ENCODE measurements around the gene SAP30. TPM values are rescaled to one million over a fixed set of nuclear protein-coding genes. Genes with fewer than 3 reads are reported as not detected.
A peak's percentile ranks its signal among the peaks of the same experiment; 100 is the strongest.

SAP30 gene, protein sequence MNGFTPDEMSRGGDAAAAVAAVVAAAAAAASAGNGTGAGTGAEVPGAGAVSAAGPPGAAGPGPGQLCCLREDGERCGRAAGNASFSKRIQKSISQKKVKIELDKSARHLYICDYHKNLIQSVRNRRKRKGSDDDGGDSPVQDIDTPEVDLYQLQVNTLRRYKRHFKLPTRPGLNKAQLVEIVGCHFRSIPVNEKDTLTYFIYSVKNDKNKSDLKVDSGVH
- polyA plus RNA-seq (ENCODE audit: low read depth in 6 of 6), result 1 to 10 TPM; 2.0 to 7.4 (median 4.5) TPM

DNA sequence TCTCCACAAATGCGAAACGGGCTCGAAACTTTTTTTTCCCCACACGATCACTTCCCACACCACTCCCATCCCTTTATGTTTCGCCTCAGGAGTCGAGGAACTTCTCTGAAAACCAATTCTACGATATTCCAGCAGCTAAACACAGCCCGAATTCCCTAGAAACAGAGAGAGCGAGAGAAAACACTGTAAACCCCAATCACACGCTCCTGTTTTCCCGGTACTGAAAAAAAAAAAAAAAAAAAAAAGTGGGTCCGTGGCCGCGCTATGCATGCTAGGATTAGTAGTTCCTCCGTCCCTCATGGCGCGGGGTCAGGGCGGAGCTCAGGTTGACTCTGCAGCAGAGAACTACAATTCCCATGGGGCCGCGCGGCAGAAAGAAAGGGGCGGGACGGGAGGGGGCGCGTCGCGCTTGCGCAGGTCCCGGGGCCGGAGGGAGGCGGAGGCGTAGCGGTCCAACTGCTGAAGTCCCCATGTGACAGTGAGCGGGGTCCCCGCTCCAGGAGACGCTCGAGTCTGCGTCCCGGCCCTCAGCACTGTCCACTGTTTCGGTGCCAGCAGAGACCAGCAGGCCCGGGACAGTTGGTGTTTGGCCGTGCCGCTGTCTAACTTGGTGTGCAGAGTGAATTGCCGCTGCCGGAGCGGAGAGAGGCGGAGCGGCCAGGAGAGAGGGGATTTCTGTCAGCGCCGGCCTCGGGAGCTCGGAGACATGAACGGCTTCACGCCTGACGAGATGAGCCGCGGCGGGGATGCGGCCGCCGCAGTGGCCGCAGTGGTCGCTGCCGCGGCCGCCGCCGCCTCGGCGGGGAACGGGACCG is at the start of gene SAP30:
TSS of gene SAP30 (plus strand) at position 478 of the 815 bp plus-strand sequence. CDS start at position 707, 229 bp downstream.
- DNase-seq (peak; percentile 90), ATAC-seq (ENCODE audit: low read depth in 2 of 2) (peak; percentile 81 to 83)
- Mint-ChIP-seq H3K27ac (peak within 1 kb of the TSS; percentile 94 to 99 (median 99)), H3K9me3 (no peaks in the 10 kb centered on the region), H3K4me1 (peaks cover 19 to 22% (median 19%) of the 10 kb centered on the region in 3 donors), H3K36me3 (no peaks in the 10 kb centered on the region), H3K4me3 (peak within 1 kb of the TSS; percentile 90 to 100 (median 99)), H3K27me3 (peaks cover 0 to 4% (median 0%) of the 10 kb centered on the region in 3 donors)

DNA sequence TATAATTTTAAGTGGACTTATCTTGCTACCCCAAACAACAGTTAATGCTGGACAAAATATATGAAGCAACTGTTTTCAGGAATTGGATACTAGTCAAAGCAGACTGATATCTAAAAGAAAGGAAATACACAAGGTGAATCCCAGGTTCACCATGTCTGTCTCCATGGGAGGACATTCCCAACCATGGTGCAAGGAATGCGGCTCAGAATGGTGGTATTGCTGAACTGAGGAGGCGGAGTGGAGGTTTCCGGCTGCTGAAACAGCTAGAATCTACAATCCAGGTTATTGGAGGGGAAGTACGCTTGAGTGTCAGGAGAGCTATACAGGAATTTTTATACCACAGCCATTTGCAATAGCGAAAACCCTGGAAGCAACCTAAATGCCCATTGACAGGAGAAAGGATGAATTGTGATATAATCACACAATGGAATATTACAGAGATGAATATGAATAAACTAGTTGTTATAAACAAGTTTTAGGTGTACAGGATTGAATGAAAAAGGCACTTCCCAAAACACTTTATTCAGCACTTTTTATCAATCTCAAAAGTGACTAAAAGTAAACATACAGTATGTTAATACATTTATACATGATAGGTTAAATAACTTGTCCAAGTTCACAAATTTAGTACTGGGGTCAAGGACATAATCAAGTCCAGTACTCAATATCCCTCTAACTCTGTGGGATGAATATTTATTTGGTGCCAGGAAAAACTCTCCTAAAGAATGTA is 45.6 kb upstream of the SAP30 start:
- Mint-ChIP-seq H3K9me3 (no peaks in the 10 kb centered on the region), H3K27ac (peak overlapping the region in 2 of 6 donors; percentile 27 to 70), H3K27me3 (no peaks in the 10 kb centered on the region), H3K4me3 (no peak overlapping the region), H3K36me3 (peaks cover 0 to 5% of the 10 kb centered on the region in 2 donors), H3K4me1 (no peaks in the 10 kb centered on the region)
- no peak for DNase-seq
- no peak for ATAC-seq (ENCODE audit: low read depth in 2 of 2)

DNA sequence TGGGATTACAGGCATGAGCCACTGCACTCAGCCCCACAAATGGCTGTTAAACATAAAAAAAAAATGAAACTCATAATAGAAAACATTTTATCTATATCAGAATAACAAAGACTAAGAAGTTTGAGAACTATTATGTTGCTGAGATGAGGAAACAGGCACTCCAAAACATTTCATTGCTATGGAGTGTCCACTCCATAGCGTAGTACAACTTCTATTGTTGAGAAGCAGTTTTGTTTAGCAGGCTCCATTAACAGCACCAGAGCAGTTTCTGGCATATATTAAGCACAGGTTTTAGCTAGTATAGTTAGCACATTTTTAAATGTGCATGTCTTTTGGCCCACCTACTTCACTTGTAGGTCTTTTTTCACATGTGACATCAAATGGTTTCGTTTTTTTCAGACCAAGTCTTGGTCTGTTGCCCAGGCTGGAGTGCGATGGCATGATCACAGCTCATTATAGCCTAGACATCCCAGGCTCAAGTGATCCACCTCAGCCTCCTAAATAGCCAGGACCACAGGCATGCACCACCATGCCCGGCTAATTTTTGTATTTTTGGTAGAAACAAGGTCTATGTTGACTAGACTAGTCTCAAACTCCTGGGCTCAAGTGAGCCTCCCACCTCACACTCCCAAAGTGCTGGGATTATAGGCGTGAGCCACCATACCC is 42.4 kb upstream of the SAP30 start:
- Mint-ChIP-seq H3K27me3 (no peaks in the 10 kb centered on the region), H3K27ac (no peak overlapping the region), H3K4me1 (peaks cover 9 to 16% (median 12%) of the 10 kb centered on the region in 3 donors), H3K9me3 (no peaks in the 10 kb centered on the region), H3K4me3 (no peak overlapping the region), H3K36me3 (peaks cover 8 to 10% of the 10 kb centered on the region in 2 donors)
- no peak for ATAC-seq (ENCODE audit: low read depth in 2 of 2)
- no peak for DNase-seq

DNA sequence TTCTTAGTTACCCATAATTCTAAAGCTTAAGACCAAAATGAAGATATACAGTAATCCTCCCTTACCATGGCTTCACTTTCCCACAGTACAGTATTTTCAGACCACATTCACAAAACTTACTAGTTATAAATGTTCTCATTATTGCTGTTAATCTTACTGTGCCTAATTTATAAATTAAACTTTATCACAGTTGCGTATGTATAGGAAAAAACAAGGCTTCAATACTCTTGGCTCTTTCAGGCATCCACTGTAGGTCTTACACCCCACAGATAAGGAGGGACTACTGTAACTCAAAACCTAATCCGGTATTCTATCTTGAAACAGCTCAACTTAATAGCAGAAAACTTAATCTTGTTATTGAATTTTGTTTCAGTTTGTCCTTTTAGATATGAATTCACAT is 40.2 kb upstream of the SAP30 start:
- Mint-ChIP-seq H3K36me3 (peaks cover 10 to 15% of the 10 kb centered on the region in 2 donors), H3K9me3 (no peaks in the 10 kb centered on the region), H3K4me1 (peaks cover 16 to 26% (median 24%) of the 10 kb centered on the region in 3 donors), H3K4me3 (no peak overlapping the region), H3K27me3 (no peaks in the 10 kb centered on the region), H3K27ac (no peak overlapping the region)
- DNase-seq, result no peak
- no peak for ATAC-seq (ENCODE audit: low read depth in 2 of 2)

DNA sequence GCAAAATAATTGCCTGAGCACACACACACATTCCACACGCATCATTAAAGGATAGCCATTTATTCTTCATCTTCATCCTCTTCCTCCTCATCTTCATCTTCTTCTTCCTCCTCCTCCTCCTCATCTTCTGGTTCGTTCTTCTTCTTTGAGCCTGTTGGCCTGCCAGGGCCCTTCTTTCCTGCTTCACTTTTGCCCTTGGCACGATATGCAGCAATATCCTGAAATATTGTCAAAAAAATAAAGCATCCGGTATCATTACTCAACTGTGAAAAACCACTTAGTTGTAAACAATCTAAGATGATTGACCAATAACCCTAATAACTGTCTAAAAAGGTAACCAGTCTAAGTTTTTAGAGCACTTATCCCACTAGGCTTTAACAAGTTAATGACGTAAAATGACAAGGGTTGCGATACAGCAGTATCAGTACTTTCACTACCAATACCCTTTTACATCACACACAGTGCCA is 38.7 kb upstream of the SAP30 start:
- H3K4me3 Mint-ChIP-seq, result peak overlapping the region in 2 of 8 donors; percentile 90 to 98
- peak overlapping the region in 3 of 6 donors; percentile 73 to 76 (median 75) for H3K27ac Mint-ChIP-seq
- DNase-seq (no peak), ATAC-seq (ENCODE audit: low read depth in 2 of 2) (no peak)
- peaks cover 0 to 6% (median 0%) of the 10 kb centered on the region in 3 donors for H3K27me3 Mint-ChIP-seq
- H3K36me3 Mint-ChIP-seq, result peaks cover 10 to 15% of the 10 kb centered on the region in 2 donors
- H3K9me3 Mint-ChIP-seq, result no peaks in the 10 kb centered on the region
- H3K4me1 Mint-ChIP-seq, result peaks cover 16 to 26% (median 24%) of the 10 kb centered on the region in 3 donors

DNA sequence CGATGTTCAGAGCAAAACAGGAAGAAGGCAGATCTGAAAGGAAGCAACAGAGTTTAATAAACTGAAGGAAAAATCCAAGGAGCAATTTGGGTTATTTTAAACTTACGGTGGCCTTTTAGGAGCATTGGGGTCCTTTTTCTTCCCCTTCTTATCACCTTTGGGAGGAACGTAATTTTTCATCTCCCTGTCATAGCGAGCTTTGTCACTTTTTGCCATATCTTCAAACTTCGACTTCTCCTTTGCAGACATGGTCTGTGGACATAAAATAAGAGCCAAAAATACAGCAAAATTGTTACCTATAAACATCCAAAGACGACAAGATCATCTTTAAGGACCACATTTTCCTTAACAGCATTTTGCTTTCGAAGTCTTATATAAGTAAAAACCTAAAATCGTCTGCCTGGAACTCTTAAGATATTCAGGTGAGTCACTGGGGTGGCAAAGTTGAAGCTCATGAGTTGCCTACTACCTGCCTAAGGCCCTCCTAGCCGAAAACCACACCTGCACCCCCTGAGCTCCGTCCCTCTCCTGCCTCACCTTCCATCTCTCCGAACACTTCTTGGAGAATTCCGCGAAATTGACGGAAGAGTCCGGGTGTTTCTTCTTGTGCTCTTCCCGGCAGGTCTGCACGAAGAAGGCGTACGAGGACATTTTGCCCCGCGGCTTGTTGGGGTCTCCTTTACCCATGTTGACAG is 37.6 kb upstream of the SAP30 start:
- peak overlapping the region; percentile 6 to 97 (median 86) for H3K27ac Mint-ChIP-seq
- no peaks in the 10 kb centered on the region for H3K9me3 Mint-ChIP-seq
- H3K27me3 Mint-ChIP-seq, result peaks cover 0 to 6% (median 0%) of the 10 kb centered on the region in 3 donors
- peak overlapping the region; percentile 88 to 98 (median 92) for H3K4me3 Mint-ChIP-seq
- no peak for ATAC-seq (ENCODE audit: low read depth in 2 of 2)
- no peak for DNase-seq
- peaks cover 10 to 15% of the 10 kb centered on the region in 2 donors for H3K36me3 Mint-ChIP-seq
- H3K4me1 Mint-ChIP-seq, result peaks cover 16 to 26% (median 24%) of the 10 kb centered on the region in 3 donors

DNA sequence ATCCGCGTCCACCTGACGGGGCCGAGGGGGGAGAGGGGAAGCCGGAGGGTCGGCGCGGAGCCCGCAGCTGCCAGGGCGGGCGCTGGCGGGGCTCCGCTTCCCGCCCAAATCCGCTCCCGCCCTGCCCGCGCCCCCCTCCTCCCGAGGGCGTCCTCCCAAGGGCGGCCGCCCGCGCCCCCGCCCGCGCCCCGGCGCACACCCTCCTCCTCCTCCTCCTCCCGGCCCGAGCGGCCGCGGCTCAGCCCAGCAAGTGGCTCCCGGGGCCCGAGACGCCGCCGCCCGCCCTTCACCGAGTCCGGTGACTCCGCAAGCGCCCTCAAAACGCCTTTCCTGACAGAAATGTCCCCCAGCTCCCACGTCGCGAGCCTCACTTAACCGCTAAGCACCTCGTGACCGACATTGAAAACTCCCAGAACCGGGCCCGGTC is 37.1 kb upstream of the SAP30 start:
- ATAC-seq (ENCODE audit: low read depth in 2 of 2) (peak; percentile 2), DNase-seq (no peak)
- peaks cover 16 to 26% (median 24%) of the 10 kb centered on the region in 3 donors for H3K4me1 Mint-ChIP-seq
- peak overlapping the region; percentile 90 to 98 (median 98) for H3K27ac Mint-ChIP-seq
- peak overlapping the region; percentile 91 to 100 (median 98) for H3K4me3 Mint-ChIP-seq
- H3K36me3 Mint-ChIP-seq, result peaks cover 10 to 15% of the 10 kb centered on the region in 2 donors
- peaks cover 0 to 6% (median 0%) of the 10 kb centered on the region in 3 donors for H3K27me3 Mint-ChIP-seq
- H3K9me3 Mint-ChIP-seq, result no peaks in the 10 kb centered on the region

DNA sequence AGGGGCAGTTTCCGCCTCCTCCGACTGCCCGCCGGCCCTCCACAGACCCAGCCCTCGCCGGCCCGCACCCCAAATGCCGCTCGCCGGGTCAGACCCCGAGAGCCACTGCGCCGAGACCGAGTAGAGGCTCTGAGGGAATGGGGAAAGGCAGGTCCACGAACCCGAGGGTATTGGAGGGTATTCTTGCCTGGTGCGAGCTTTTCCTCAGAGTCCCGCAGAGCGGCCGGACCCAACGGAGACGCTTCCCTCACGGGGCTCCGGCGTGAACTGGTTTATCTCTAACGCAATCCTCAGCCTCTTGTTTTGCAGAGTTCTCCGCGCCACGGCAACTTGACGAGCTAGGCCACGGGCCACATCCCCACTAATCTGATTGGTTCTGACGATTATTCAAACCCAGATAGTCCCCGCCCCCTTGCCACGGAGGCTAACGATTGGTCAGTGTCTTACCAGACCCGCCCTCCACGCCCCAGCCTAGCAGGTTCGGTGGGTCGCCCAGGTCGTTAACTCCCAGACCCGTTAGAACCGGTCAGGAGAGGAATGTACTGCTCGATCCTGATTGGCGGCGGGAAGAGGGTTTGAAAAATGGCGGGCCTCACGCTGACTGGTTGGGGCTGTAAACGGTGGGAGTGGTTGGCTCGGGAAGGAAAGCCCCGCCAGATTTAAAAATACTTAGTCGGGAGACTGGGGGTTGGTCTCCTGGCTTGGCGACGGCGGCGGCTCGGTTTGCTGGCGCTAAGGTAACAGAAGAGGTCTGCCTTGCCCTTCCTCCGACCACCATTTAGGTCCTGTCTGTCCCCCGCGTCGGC is 36.5 kb upstream of the SAP30 start, which contains the start of gene HMGB2:
TSS of gene HMGB2 (minus strand) at position 274 of the 806 bp plus-strand sequence. CDS start 709 bp downstream, outside the sequence.
- peaks cover 16 to 26% (median 24%) of the 10 kb centered on the region in 3 donors for H3K4me1 Mint-ChIP-seq
- peak within 1 kb of the TSS; percentile 91 to 100 (median 98) for H3K4me3 Mint-ChIP-seq
- H3K27ac Mint-ChIP-seq, result peak within 1 kb of the TSS; percentile 94 to 99 (median 98)
- peak; percentile 100 for DNase-seq
- H3K9me3 Mint-ChIP-seq, result no peaks in the 10 kb centered on the region
- peaks cover 6 to 15% of the 10 kb centered on the region in 2 donors for H3K36me3 Mint-ChIP-seq
- peak; percentile 91 to 94 for ATAC-seq (ENCODE audit: low read depth in 2 of 2)
- peaks cover 0 to 6% (median 0%) of the 10 kb centered on the region in 3 donors for H3K27me3 Mint-ChIP-seq

DNA sequence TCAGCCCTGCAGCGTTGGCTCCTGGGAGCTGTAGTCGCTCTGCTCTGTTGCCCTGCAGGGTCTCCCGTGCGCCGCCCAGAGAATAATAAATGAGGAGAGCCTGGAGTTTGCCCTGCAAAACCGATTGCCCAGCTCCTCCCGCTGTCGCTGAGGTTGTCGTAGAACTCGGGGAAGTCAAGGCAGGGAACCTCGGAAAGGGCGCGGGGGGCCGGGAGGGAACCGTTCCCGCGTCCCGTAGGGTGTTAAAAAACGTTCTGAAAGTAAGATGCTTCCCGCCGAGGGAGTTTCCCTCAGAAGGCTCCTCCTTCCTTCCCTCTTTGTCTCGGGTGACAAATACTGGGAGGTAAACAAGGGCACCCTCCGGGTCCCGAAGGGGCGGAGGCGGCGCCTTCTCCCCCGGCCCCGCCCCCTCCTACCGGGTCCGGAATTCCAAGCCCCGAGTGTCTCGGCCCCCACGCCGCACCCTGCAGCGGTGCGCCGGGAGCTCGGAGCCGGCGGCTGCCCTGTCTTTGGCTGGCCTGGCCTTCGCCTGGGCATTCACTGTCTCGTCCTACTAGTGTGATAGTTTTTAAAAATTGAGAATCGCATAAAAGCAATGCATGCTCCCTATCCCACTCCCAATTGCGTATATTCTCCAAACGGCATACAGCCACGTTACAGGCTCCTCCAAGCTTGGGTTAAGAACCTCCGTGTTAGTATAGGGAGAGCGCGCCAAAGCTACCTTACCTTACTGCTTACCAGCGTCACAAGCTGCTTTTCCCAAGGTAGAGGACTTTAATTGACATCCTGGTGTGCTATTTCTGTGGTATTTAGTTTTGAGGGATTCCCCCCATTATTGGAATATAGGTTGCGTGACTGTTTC is 35.6 kb upstream of the SAP30 start:
- peak overlapping the region; percentile 63 to 99 (median 90) for H3K27ac Mint-ChIP-seq
- peaks cover 0 to 6% (median 0%) of the 10 kb centered on the region in 3 donors for H3K27me3 Mint-ChIP-seq
- DNase-seq (no peak), ATAC-seq (ENCODE audit: low read depth in 2 of 2) (no peak)
- H3K4me3 Mint-ChIP-seq, result peak overlapping the region; percentile 91 to 100 (median 98)
- H3K36me3 Mint-ChIP-seq, result peaks cover 4 to 15% of the 10 kb centered on the region in 2 donors
- no peaks in the 10 kb centered on the region for H3K9me3 Mint-ChIP-seq
- H3K4me1 Mint-ChIP-seq, result peaks cover 16 to 26% (median 24%) of the 10 kb centered on the region in 3 donors

DNA sequence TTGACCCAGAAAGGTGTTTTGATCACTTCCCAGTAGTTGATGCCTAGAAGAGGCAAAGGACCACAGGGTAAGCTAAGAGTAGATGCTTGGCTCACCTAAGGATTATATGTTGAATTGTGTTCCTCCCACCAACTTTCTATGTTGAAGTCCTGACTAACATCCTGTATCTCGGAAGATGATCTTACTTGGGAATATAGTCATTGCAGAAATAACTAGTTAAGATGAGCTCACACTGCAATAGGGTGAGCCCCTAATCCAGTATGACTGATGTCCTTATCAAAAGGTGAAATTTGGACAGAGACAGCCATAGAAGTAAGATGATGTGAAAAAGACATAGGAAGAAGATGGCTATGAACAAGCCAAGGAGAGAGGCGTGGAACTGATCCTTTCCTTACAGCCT is 33.3 kb upstream of the SAP30 start:
- H3K9me3 Mint-ChIP-seq, result no peaks in the 10 kb centered on the region
- DNase-seq (no peak), ATAC-seq (ENCODE audit: low read depth in 2 of 2) (no peak)
- peaks cover 0 to 8% of the 10 kb centered on the region in 2 donors for H3K36me3 Mint-ChIP-seq
- peaks cover 0 to 6% (median 0%) of the 10 kb centered on the region in 3 donors for H3K27me3 Mint-ChIP-seq
- H3K4me3 Mint-ChIP-seq, result peak overlapping the region in 1 of 8 donors; percentile 62
- H3K4me1 Mint-ChIP-seq, result peaks cover 15 to 19% (median 19%) of the 10 kb centered on the region in 3 donors
- H3K27ac Mint-ChIP-seq, result no peak overlapping the region
